NCI-H2081 treated with DMSO at 0.1 percent for 48 hours (cell line): Measurements from ENCODE around the gene IMP4.

ENCODE experiments used
- DNase-seq: peaks from one replicate; lab custom pipeline; 2025; lab: John Stamatoyannopoulos, UW

Gene IMP4

GRCh38 chr2:130336877-130337734, 5.6 kb upstream of the IMP4 start:
- DNase-seq = peak; percentile 58

DNA sequence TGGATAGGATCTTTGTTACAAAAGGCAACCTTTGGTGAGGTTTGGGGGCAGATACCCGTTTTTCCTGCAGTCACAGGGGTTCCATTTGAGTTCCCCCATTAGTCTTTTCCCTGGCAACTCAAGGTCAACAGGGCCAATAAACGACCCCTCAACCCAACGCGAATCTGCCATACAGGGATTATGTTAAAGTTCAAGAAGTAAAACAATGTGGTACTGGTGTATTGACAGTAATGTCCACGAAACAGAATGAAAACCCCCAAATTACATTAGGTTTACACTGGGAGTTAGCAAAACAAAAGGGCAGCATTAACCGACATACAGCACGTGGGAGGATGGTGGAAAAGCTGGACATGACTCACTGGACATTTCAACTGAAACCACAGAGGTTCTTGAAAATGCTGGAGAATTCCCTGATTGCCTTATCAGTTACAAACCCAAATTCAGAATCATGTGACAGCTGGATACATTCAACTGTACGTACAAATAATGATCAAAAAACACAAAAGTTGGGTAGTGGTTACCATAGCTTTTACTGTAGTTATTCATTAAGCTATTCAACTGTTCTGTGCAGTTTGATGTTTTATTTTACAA, 4.9 kb upstream of the IMP4 start:
- DNase-seq = no peak

DNA sequence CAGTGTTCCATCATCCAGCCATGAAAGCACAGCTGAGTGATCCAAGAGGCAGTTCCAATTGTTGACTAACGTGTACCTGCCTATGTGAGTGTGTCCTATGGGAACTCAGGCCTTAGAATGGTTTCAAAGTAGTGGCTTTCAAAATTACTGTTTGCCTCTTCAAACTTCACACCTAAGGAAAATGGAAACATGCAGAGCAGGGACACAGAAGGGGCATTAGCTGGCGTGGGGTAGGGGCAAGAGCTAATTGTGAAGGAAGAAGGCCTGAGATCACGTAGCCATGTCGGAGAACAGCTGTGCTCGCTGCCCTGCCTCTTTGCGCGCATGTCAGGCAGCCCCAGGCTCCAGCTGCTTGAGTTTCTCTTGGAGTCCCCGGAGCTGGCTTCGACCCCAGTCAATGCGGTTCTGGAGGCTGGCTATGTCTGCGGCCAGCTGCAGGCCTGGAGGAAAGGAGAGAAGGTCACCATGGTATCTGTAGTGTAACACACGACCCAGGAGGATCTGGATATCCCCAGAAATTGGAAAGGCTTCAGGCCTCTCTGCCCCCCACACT, 3.8 kb upstream of the IMP4 start:
- no peak for DNase-seq

- DNase-seq = no peak
Observed at GRCh38 chr2:130339885-130340745, 2.6 kb upstream of the IMP4 start.

GRCh38 chr2:130341562-130342019, 1.1 kb upstream of the IMP4 start:
- DNase-seq = no peak

DNA sequence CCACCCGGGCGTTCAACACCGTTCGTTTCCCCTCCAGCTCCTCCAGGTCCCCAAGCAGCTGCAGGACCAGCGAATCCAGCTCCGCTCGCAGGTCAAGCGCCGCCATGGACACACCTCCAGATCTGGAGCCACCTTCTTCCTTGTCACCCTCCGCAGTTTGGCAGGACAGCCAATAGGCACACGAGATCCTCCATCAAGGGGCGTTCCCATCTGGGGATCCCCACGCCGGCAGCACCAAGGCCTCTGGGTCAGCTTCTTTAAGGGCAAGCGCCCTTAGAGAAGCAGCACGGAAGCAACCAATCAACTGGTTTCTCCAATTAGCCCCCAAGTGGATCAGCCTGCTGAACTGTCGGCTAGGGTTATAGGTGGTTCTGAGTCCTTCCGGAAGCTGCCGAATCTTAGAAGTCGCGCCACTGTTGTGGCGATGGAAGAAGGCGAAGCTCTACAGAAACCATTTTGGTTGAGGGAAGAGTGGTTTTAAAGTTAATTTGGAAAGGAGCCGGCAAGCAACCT, 621 bp upstream of the IMP4 start:
- DNase-seq = peak; percentile 71

DNA sequence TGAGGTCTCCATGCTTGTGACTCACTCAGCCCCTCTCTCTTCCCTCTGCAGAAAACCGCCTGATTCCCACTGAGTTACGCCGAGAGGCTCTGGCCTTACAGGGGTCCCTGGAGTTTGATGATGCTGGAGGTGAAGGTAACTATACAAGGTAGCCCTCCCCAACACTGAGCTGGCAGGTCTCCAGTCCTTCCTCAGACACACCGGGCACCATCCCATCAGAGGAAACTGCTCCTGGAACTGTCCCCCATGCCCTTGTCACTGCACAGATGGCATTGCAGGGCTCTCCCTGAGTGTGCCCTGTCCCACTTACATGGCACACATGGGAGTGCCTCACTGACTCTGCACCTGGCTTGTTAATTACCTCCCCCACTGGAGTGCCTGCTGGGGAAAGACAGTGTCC, 1.9 kb downstream of the IMP4 start:
- DNase-seq = no peak

- DNase-seq = no peak
Observed at GRCh38 chr2:130345091-130345490, 2.4 kb downstream of the IMP4 start.

- no peak for DNase-seq
Observed at GRCh38 chr2:130345611-130346010, 2.9 kb downstream of the IMP4 start.

DNA sequence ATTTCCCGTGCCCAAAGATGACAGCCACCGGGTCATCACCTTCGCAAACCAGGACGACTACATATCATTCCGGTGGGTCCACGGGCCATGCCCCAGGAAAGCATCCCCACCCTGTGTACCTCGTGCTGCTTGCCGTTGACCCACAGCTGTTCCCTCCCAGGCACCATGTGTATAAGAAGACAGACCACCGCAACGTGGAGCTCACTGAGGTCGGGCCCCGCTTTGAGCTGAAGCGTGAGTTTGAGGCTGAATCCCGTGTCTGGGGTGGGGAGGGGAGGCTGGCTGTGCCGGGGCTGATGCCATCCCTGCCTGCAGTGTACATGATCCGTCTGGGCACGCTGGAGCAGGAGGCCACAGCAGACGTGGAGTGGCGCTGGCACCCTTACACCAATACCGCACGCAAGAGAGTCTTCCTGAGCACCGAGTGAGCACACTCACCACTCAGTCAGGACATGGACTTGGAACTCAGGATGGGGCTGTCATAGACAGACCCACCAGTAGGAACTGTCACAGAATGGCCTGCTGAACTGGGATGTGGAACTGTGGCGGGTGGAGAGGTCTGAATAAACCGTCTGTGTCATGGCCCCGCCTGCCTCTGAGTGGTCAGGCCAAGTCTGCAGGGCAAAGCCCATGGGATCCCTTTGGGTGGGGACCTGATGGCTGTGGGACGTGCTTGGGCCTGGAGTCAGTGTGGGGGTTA, 3.5 kb downstream of the IMP4 start:
- DNase-seq = no peak

- DNase-seq = no peak
Observed at GRCh38 chr2:130346741-130347066, 4.0 kb downstream of the IMP4 start.

DNA sequence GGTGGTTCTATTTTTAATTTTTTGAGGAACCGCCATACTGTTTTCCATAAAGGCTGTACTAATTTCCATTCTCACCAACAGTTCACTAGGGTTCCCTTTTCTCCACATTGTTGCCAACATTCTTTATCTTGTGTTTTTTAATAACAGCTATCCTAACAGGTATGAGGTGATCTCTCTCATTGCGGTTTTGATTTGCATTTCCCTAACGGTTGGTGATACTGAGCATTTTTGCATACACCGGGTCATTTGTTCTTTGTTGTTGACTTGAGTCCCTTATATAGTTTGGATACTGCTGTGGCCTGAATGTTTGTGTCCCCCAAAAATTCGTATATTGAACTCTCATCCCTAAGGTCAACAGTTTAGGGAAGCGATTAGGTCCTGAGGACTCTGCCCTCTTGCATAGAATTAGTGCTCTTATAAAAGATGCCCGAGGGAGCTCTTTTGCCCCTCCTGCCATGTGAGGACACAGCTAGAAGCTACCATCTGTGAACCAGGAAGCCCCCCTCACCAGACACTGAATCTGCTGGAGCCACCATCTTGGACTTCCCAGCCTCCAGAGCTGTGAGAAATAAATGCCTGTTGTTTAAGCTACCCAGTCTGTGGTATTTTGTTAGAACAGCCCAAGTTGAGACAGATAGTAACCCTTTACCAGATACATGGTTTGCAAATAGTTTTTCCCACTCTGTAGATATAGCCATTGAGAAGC, 4.7 kb downstream of the IMP4 start:
- DNase-seq = no peak

DNA sequence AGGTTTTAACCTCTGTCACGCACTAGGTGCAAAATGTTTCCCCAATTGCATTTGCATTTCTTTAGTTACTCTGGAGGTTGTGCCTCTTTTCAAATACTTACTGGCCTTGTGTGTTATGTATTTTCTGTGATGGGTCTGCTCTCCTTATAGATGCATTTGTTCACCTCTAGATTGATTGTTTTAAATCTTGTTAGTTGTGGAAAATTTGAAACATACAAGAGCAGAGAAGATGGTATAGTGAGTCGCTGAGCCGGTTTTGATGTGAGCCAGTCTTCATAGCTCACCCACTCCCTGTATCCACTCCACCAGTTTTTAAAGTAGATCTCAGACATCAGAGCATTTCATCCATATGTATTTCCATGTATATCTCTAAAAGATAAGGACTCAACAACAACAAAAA, 6.5 kb downstream of the IMP4 start:
- no peak for DNase-seq

- no peak for DNase-seq
Observed at GRCh38 chr2:130351711-130352110, 9.0 kb downstream of the IMP4 start.

DNA sequence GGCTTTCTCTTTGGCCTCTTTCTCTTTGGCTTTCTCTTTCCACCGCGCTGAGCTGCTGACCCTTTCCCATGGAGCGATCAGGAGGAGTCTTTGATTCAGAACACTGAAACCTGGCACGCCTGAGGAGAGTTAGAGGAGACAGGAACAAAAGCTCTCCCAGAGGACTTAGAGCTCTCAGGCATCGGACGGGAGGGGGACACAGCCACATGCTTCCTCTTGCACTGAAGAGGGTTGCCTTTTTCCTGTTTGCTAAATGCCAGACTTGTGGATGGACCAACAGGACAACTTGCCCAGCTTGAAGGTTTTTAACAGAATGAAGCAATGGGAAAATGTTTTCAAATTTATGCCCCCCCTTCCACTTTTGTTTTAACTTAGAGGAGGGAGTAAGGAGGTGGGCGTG, 9.5 kb downstream of the IMP4 start:
- DNase-seq = no peak

DNA sequence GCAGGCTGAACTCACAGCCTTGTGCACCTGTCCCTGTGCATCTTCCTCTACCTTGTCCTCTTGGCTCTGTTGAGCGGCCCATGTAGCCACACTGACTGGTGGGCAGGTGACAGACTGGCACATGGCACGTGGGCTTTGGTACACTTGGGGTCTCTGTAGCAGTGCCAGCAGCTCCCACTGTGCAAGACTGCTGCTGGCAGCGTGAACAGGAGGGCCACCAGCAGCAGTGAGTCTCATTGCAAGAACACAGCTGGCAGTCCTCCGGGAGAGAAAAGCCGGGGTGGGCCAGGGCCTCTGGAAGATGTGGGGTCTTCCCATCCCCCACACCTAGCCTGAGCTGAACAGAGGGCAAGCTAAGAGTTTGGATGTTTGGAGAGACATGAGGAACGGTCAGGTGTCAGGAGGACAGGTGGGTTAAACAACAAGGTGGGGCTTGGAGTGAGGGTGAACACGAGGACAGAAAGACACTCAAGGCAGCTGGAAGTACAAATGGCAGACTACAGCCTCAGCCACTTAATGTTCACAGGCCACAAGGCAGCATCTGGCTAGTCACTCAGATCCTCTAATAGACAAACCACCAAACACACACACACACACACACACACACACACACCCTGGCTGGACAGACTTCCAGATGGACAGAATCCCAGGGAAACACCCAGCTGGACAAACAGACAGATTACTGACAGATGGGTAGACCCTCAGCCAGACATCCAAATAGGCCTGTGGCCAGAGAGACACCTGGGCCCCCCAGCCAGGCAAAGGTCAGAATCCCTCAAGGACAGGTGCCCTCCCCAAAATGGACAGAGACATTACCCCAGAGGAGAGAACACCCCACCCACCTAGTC, 10.8 kb downstream of the IMP4 start:
- DNase-seq = no peak

- DNase-seq = no peak
Observed at GRCh38 chr2:130354139-130354428, 11.4 kb downstream of the IMP4 start.

DNA sequence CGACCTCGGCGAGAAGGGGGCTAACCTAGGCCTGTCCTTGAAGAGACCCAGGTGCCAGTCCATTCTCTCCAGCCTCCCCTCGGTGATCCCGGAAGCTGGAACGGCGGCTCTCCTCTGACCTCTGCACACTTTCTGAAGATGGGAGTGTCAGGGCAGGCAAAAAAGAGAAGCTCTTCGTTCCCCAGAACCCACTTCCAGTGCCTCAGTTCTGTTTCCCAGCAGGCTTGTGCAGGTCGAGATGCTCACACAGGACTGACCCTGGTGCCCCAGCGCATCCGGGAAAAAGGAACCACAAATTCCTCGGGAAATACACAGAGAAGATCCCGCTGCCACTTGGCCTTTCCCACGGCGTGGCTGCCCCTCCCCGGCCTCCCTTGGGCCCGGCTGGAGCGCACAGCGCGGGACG, 12.5 kb downstream of the IMP4 start:
- no peak for DNase-seq

DNA sequence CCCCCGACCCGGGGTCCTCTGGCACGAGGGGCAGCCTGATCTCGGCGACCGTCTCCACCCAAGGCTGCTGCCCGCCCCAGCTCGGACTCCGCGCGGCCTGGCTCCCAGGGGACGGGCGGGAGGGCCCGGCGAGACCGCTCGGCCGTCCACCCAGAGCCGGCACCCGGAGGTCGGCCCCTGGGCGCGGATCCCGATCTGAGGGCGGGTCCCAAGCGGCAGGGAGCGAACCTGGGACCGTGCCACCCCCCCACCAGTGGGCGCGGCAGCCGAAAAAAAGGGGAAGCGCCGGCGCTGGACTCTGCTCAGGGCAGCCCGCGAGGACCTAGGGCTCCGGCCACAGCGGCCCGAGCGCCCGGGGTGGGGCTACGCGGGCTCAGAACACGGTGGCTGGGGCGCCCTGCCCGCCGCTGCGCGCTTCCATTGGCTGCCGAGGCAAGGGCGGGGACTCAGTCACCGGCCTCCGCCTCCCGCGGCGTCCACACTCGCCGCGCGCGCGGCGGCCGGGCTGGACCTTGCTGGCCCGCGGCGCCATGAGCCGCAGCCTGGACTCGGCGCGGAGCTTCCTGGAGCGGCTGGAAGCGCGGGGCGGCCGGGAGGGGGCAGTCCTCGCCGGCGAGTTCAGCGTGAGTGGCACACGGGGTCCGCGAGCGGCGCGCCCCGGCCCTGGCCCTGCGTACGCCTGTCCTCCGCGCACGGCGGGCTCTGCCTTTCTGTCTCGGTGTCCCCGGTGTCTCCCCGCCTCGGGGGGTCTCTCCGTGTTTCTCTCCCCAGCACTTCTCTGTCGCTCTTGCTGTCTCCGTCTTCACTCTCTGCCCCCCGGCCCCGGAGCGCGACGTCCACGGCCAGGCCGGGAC, 13.1 kb downstream of the IMP4 start, which contains the start of gene PTPN18:
Gene PTPN18 (plus strand): TSS at position 479 of the 854 bp plus-strand sequence. CDS start 52 bp downstream, at position 531.
- DNase-seq = no peak
